MM.1S (cell line): ENCODE measurements around the gene DHH.
"Not testable (repeated sequence)": the region's sequence is repeated elsewhere in the genome, so short reads cannot be mapped to it uniquely, and the experiment has no call there.

Source experiments
- DNase-seq: peaks from one replicate; pipeline ENCODE4 v3.0.0-alpha.2; 2015
- H2AFZ ChIP-seq: fragments of 300-600 bp; sonication (generic); 2 replicates; pipeline ENCODE4 v1.6.0; 2016; ENCODE audit warnings: antibody characterized with exemption, low read length
- H3F3A ChIP-seq: fragments of 300-600 bp; sonication (generic); 2 replicates; pipeline ENCODE4 v1.6.1; 2016; ENCODE audit warnings: mild to moderate bottlenecking, antibody characterized with exemption, low read length, moderate library complexity, mixed read lengths; ENCODE audit not compliant: insufficient read depth
- H3K27ac ChIP-seq: fragments of 300-600 bp; sonication (generic); 2 replicates; pipeline ENCODE4 v1.5.1; 2016; ENCODE audit warnings: mild to moderate bottlenecking, low read length
- H3K27me3 ChIP-seq: fragments of 300-600 bp; sonication (generic); replicated peaks from 2 replicates; pipeline ENCODE4 v1.6.0; 2016; ENCODE audit warnings: low read length; ENCODE audit not compliant: insufficient read depth
- H3K36me3 ChIP-seq: fragments of 300-600 bp; sonication (generic); replicated peaks from 2 replicates; pipeline ENCODE4 v1.6.1; 2016; ENCODE audit warnings: mild to moderate bottlenecking, low read length, mixed read lengths; ENCODE audit not compliant: insufficient read depth
- H3K4me1 ChIP-seq: fragments of 300-600 bp; sonication (generic); 2 replicates; pipeline ENCODE4 v1.6.1; 2016; ENCODE audit warnings: low read length, mixed read lengths
- H3K4me2 ChIP-seq: fragments of 300-600 bp; sonication (generic); 2 replicates; pipeline ENCODE4 v1.6.0; 2016; ENCODE audit warnings: low read depth, low read length
- H3K4me3 ChIP-seq: fragments of 300-600 bp; sonication (generic); 2 replicates; pipeline ENCODE4 v1.5.1; 2016; ENCODE audit warnings: low read length, mixed read lengths
- H3K79me2 ChIP-seq: fragments of 300-600 bp; sonication (generic); 2 replicates; pipeline ENCODE4 v1.6.1; 2016; ENCODE audit warnings: mixed run types, low read length, mixed read lengths
- H3K9ac ChIP-seq: fragments of 300-600 bp; sonication (generic); 2 replicates; pipeline ENCODE4 v1.6.1; 2016; ENCODE audit warnings: low read length, mixed read lengths
- H3K9me2 ChIP-seq: fragments of 300-600 bp; sonication (generic); replicated peaks from 2 replicates; pipeline ENCODE4 v1.6.1; 2016; ENCODE audit warnings: mild to moderate bottlenecking, low read length, mixed read lengths; ENCODE audit not compliant: insufficient read depth
- H3K9me3 ChIP-seq: fragments of 300-600 bp; sonication (generic); replicated peaks from 2 replicates; pipeline ENCODE4 v1.6.1; 2016; ENCODE audit warnings: mild to moderate bottlenecking, low read length, mixed read lengths; ENCODE audit not compliant: insufficient read depth
- H4K20me1 ChIP-seq: fragments of 300-600 bp; sonication (generic); 2 replicates; pipeline ENCODE4 v1.6.1; 2016; ENCODE audit warnings: mild to moderate bottlenecking, low read length, moderate library complexity, mixed read lengths; ENCODE audit not compliant: insufficient read depth
- CTCF ChIP-seq: fragments of 300-600 bp; sonication (generic); IDR thresholded peaks from 2 replicates; pipeline ENCODE4 v1.5.1; 2016; ENCODE audit warnings: antibody characterized with exemption, low read length, mixed read lengths
- EZH2 ChIP-seq: fragments of 300-600 bp; sonication (generic); optimal IDR thresholded peaks from 2 replicates; pipeline ENCODE3; 2017; ENCODE audit warnings: low read depth, mild to moderate bottlenecking, antibody characterized with exemption, low read length, mixed read lengths
- EZH2phosphoT487 ChIP-seq: fragments of 300-600 bp; sonication (generic); IDR thresholded peaks from 2 replicates; pipeline ENCODE4 v1.6.1; 2018; ENCODE audit warnings: antibody characterized with exemption, low read length

Gene DHH

GRCh38 chr12:49130151-49131050, 35.8 kb upstream of the DHH start:
- Histone ChIP-seq H3K9ac (peak overlapping the region; percentile 100), H3K27ac (peak overlapping the region; percentile 100), H3K4me3 (peak overlapping the region; percentile 93), H3K79me2 (peaks cover 45% of the 10 kb centered on the region), H3K9me3 (no peaks in the 10 kb centered on the region), H3K9me2 (no peaks in the 10 kb centered on the region), H3K4me1 (peaks cover 12% of the 10 kb centered on the region), H4K20me1 (peaks cover 21% of the 10 kb centered on the region), H3F3A (peaks cover 59% of the 10 kb centered on the region), H3K27me3 (no peaks in the 10 kb centered on the region), H3K36me3 (peaks cover 13% of the 10 kb centered on the region), H3K4me2 (peak overlapping the region; percentile 96), H2AFZ (peak overlapping the region; percentile 55)
- DNase-seq = peak; percentile 93
- TF ChIP-seq EZH2phosphoT487 (no peak), CTCF (peak; percentile 94)

- no peaks in the 10 kb centered on the region for H3K9me2 ChIP-seq
- no peaks in the 10 kb centered on the region for H3K9me3 ChIP-seq
- no peak overlapping the region for H2AFZ ChIP-seq
- TF ChIP-seq CTCF (no peak), EZH2phosphoT487 (no peak), EZH2 (no peak)
- H3K9ac ChIP-seq = peak overlapping the region; percentile 100
- no peak for DNase-seq
- H3K27ac ChIP-seq = peak overlapping the region; percentile 100; the same call in 1 of the 2 replicates
- H3K4me1 ChIP-seq = peaks cover 12% of the 10 kb centered on the region
- peaks cover 45% of the 10 kb centered on the region for H3K79me2 ChIP-seq
- H3F3A ChIP-seq = peaks cover 60% of the 10 kb centered on the region
- H3K4me3 ChIP-seq = peak overlapping the region; percentile 93
- peaks cover 13% of the 10 kb centered on the region for H3K36me3 ChIP-seq
- peaks cover 21% of the 10 kb centered on the region for H4K20me1 ChIP-seq
- H3K4me2 ChIP-seq = peak overlapping the region; percentile 96
- no peaks in the 10 kb centered on the region for H3K27me3 ChIP-seq
Measured at GRCh38 chr12:49129332-49130150, 34.9 kb upstream of the DHH start.

GRCh38 chr12:49127971-49128370, 33.4 kb upstream of the DHH start:
- not testable (repeated sequence) for H3K9ac ChIP-seq, DNase-seq

More at GRCh38 chr12:49127971-49128370, 33.4 kb upstream of the DHH start:
- H3K9me3 ChIP-seq, H3K27ac ChIP-seq, H3K4me2 ChIP-seq, H3K27me3 ChIP-seq, H3K4me3 ChIP-seq, H3K4me1 ChIP-seq, H3K9me2 ChIP-seq, H2AFZ ChIP-seq: not testable (repeated sequence)
- peaks cover 13% of the 10 kb centered on the region for H3K36me3 ChIP-seq
- H4K20me1 ChIP-seq = peaks cover 21% of the 10 kb centered on the region
- peaks cover 57% of the 10 kb centered on the region for H3F3A ChIP-seq
- peaks cover 34% of the 10 kb centered on the region for H3K79me2 ChIP-seq
